Measurements from ENCODE around the gene ZBTB20.

Gene ZBTB20

GRCh38 chr3:114928989-114929640 is 218.0 kb downstream of the ZBTB20 start:
- DNase-seq (ENCODE audit: low read depth in 2 of 2), result no peak

GRCh38 chr3:114904633-114905032 is 242.5 kb downstream of the ZBTB20 start:
- DNase-seq (ENCODE audit: low read depth in 2 of 2), result no peak

GRCh38 chr3:114903213-114903612 is 243.9 kb downstream of the ZBTB20 start:
- DNase-seq (ENCODE audit: low read depth in 2 of 2), result no peak

GRCh38 chr3:114902691-114903101 is 244.4 kb downstream of the ZBTB20 start:
- no peak for DNase-seq (ENCODE audit: low read depth in 2 of 2)

GRCh38 chr3:114900908-114901307 is 246.2 kb downstream of the ZBTB20 start:
- no peak for DNase-seq (ENCODE audit: low read depth in 2 of 2)

- no peak for DNase-seq (ENCODE audit: low read depth in 2 of 2)
These were observed 247.7 kb downstream of the ZBTB20 start for GRCh38 chr3:114899186-114899931.

DNA sequence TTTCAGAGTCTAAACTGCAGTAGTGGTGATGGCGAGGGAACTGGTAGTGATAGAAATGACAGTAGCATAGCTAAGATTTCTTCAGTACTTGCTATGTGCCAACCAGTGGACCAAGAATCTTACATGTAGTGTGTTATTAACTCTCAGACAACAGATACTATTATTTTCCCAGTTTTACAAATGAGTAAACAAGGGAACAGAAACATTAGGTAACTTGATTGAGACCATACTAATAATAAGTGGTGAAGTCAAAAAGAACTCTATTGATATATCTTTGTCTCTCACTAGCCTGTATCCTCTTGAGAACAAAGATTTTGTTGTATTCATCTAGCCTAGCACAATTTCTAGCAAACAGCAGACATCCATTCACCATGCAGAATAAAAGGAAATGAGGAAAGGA is 250.1 kb downstream of the ZBTB20 start:
- no peak for DNase-seq (ENCODE audit: low read depth in 2 of 2)

- no peak for DNase-seq (ENCODE audit: low read depth in 2 of 2)
These were observed 253.7 kb downstream of the ZBTB20 start for GRCh38 chr3:114893361-114893760.

- no peak for DNase-seq (ENCODE audit: low read depth in 2 of 2)
These were observed 254.2 kb downstream of the ZBTB20 start for GRCh38 chr3:114892880-114893279.

GRCh38 chr3:114892131-114892879 is 254.8 kb downstream of the ZBTB20 start:
- no peak for DNase-seq (ENCODE audit: low read depth in 2 of 2)

- DNase-seq (ENCODE audit: low read depth in 2 of 2), result peak; percentile 56 to 64
These were observed 259.3 kb downstream of the ZBTB20 start for GRCh38 chr3:114887806-114888205.

DNA sequence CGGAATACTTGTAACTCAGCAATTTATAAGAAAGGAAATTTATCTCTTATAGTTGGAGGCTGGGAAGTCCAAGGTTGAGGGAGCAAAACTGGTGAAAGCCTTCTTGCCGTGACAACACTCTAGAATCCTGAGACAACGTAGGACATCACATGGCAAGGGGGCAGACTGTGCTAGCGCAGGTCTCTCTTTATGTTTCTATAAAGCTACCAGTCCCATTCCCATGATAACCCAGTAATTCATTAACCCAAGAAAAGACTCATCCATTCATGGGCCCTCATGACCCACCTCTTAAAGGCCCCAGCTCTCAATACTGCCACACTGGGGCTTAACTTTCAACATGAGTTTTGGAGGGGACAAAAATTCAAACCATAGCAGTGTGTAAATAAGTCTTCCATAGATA is 260.2 kb downstream of the ZBTB20 start:
- DNase-seq (ENCODE audit: low read depth in 2 of 2), result no peak

DNA sequence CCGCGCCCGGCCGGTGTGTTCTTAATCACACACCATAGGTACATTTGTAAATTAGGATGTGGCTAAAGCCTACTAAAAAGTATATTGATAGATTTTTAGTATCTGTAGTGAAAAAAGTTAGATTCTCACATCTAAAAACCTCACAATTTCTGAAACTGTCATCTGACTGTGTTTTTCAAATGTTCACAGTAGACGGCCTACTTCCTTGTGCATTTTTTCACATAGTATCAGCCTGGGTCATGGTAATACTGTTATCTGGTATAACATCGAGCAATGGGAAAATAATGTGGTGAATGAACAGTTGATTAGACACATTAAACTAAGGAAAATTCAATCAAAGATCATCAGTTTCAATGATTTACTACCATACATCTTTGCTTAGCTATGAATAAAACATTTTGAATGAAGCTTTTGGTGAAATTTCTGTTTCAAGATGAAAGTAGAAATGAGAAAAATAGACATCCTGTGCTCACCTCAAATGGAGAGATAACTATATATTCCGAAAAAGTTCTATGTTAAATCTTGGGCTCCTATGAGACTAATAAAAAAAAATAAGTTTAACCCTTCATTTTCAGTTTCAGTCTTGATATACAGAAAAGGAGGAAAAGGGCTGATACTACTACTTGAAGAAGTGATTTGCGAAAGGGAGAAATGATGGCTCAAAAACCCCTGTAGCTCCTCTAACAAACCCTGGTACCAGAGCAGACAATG is 262.7 kb downstream of the ZBTB20 start:
- DNase-seq (ENCODE audit: low read depth in 2 of 2), result no peak

GRCh38 chr3:114880078-114880477 is 267.0 kb downstream of the ZBTB20 start:
- no peak for DNase-seq (ENCODE audit: low read depth in 2 of 2)

GRCh38 chr3:114879059-114880031 is 267.7 kb downstream of the ZBTB20 start:
- DNase-seq (ENCODE audit: low read depth in 2 of 2), result peak in 1 of 2 experiments; percentile 4

DNA sequence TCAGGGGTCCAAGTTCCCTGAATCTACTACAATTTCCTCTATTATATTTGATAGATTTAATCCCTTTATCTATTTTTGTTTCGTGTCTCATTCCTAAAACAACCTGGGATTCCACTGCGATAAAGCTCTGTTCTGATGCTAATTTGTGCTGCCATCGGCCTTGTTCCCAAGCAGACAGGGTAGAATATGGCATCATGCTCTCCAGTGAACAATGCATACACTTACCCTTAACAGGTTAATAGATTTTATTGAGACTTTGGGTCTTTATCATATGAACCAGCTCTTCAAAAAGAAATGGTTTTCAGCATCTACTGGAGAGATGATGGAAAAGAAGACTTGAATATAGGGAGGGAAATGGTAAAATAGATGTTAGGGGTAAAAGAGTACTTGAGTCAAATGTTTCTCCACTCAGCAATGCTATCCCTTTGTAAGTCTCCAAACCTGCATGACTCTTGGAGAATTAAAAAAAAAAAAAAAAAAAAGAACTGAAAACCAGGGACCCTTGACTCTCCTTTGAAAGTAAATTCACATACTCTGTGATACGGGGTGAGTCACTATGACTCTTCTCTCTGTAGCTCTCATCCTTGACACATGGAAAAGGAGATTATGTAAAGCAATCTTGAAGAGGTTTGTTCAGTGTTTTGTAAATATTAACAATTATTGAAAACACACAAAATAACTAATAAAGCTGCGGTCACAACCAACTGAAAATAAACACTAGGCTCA is 268.8 kb downstream of the ZBTB20 start:
- DNase-seq (ENCODE audit: low read depth in 2 of 2), result no peak

- no peak for DNase-seq (ENCODE audit: low read depth in 2 of 2)
These were observed 269.5 kb downstream of the ZBTB20 start for GRCh38 chr3:114877378-114878113.

DNA sequence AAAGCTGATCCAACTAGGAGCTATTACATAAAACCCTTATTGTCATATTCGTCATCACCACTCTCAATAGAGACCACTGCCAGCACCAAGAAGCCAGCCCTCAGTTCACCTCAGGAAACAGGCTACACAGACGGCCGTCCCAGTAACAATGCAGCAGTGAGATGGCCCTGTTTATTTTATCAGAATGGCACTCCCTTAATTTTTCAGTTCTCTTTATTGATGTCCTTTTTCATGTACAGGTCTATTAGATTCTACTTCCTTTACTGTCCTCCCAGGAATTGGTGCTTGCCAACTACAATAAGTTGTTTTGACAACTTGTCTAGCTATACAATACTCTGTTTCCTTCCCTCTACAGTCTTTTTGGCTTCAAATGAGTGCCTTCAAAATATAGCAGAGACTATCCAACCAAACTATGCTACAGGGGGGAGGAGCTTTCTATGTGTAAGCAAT is 272.5 kb downstream of the ZBTB20 start:
- no peak for DNase-seq (ENCODE audit: low read depth in 2 of 2)

DNA sequence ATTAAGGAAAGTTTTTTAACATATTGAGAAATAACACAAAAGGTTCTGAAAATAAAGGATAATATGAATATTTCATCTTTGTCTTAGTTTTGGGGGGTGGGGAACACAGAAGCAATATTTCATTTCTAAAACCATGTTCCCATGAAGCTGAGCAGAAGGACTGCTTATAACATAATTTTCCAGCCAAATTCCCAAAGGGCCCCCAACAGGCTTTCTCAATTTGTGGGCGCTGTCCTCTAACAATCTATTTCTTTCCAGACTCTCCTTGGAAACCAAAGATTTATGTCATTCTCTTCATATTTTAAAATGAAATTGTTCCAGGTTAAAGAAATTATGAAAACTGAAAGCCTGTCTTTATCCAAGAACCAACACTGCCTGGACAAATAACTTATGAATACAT is 273.5 kb downstream of the ZBTB20 start:
- no peak for DNase-seq (ENCODE audit: low read depth in 2 of 2)

All from fibroblast of skin of left biceps (primary cell).